Fibroblast of skin of scalp (primary cell): ENCODE measurements around the gene NASP.

ENCODE experiments used
- DNase-seq: peaks from one replicate; pipeline ENCODE4 v3.0.0-alpha.2; 2013

NASP gene

DNA sequence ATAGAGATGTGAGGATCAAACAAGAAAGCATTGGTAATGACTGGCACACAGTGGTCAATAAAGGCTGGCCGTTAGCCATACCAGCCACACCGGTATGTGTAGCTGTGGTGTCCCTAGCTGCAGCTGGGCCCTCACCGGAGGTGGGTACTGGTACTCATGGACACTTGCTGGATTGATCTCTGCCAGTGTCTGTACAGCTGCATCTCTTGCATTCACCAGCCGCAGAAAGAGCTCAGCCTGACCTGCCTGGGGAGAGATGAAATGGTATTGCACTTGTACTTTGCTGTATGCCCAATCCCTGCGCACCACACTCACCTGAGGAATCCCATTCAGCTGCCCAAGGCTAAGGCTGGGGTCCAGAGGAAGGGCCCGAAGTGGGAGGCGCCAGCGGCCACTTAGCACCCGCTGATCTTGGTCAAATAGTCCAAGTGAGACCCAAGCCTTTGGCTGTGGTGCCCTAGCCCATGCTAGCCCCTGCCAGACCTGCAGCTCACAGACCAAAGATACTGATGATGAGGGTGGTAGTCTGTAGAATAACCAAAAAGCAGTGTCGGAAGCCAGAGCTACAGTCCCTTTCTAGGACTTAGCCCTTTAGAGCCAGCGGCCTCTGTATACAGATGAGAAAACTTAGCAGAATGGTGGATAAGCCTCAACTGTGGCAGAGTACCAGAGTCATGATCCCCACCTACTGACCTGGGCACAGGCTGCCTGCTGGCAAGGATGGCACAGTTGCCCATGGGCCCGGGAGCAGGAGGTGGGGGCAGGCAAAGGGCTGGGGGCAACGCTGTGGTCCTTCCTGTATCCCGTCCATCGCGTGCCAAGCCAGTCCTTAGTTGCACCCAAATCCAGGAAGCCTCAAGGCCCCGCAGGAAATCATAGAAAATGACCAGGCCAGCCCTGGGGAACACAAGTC lies 37.0 kb downstream of the NASP start:
- DNase-seq = no peak

- no peak for DNase-seq
These were observed 37.6 kb downstream of the NASP start for GRCh38 chr1:45621501-45621836.

DNA sequence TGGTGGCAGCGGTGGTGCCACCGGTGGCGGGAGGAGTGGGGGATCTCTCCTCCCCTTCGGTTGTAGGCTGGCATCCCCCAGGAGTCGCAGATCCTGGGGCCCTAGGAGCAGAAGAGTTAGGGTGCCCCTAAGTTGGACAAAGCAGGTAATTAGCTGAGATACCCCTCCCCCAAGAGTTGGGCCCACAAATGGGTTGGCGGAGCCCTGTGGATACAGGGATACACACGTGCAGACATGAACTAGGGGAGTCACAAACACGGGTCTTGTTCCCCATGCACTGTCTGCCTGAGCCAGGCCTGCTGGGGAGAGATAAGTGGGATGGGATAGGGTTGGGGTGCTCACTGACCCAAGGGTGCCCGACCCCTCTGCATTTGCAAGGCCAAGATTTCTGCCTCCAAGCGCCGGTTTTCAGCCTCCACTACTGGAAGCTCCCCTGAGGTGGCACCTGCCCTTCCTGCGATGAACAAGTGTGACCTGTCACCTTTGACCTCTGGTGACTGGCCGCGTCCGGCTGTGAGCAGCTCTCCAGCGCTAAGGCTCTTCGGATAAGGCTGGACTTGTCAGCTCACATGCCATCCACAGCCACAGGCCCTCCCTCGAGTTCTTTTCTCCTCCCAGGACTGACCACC lies 38.2 kb downstream of the NASP start:
- no peak for DNase-seq

DNA sequence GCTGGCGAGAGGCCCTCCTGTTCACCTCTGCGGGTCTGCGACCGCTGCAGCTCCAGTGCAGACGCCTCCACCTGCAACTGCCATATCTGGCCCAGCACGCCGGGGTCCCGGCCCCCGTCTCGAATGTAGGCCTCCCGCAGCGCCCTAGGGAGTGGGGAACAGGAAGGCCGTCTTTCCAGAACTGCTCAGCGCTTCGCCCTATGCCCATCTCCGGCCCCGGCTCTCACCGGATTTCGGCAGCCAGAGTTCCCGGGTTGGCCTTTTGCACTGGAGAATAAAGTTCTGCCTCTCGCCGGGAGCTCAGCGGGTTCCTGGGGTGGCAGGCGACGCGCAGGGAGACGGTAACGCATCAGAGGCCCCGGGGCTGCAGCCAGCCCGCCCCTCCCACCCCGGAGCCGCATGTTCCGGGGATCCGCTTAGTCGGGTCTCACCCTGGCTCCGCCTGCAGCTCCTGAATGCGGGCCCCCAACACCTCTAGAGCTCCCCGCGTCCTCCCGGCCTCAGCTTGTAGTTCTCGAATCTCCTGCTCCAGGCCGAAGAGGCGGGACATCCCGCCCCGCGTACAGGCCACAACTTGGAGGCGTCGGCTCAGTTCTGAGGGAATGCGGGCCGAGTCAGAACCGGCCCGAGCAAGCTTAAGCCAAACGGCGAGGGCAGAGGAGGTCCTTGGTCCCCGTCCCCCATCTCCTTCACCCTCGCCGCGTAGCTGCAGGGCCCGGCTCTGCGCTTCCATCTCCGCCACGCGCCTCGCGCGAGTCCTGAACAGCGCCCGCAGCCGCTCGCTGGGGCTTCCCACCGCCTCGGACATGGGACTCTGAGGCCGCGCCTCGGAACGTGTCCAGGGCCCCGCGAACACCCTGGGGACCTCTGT lies 38.9 kb downstream of the NASP start:
- no peak for DNase-seq

GRCh38 chr1:45623972-45624371 lies 40.1 kb downstream of the NASP start, which contains the start of gene CCDC17:
TSS of gene CCDC17 (minus strand) at chr1:45624054. CDS start at chr1:45623909, 145 bp downstream.
- no peak for DNase-seq

DNA sequence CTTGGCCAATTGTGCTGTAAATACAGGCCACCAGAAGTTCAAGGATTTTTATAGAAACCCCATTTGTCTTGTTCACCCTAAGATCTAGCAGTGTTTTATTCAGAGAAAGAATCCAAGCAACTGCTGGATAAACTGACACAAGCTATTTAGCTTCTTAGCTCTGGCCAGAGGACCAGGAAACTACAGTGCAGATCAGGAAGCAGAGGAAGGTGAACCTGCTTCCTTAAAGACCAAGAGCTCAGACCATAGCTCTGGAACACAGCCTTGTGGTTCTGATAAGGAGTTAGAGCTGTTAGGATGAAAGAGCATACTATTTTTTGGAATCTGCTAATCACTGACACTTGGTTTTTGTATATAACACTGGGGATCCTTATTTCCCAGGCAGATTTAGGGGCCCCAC lies 45.2 kb downstream of the NASP start:
- DNase-seq = no peak

- DNase-seq = no peak
These were observed 46.6 kb downstream of the NASP start for GRCh38 chr1:45630429-45630828.

DNA sequence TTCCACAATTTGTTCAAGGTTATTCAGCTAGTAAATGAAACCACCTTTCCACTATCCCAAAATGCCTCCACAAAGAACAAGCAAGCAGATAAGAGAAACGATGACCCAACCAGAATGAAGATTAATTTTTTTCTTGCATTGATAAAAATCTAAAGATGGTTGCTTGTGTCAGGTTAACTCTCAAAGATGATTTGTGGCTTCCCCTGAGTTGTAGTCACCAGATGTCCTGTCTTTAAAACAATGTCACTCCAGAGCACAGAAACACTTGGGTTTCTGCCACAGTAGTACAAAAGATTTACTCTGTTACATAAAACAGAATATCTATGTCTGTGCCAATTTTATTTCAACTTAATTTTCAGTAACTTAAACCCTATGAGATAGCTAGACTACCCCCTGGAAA lies 51.4 kb downstream of the NASP start:
- DNase-seq = no peak

DNA sequence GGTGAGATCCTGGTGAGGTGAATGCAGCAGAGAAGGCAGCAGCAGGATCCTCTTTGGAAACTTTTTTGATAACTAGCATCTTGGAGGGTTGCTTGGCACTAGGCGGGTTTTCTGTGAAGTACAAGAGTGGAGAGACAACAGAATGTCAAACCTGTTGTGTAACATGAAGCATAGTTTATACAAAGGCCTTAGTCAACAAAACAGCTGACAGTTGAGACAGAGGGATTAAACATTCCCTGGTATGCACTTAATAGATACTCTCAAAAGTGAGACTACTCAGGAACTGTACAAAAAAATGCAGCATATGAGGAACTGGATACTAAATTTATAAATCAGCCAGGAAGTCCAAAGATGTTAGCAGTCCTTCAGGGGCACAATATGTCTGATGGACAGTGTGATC lies 56.5 kb downstream of the NASP start:
- no peak for DNase-seq

GRCh38 chr1:45643321-45643720 lies 59.5 kb downstream of the NASP start:
- no peak for DNase-seq

GRCh38 chr1:45643978-45644377 lies 60.1 kb downstream of the NASP start:
- DNase-seq = no peak

GRCh38 chr1:45644661-45645060 lies 60.8 kb downstream of the NASP start:
- no peak for DNase-seq

- no peak for DNase-seq
These were observed 63.6 kb downstream of the NASP start for GRCh38 chr1:45647248-45648021.

DNA sequence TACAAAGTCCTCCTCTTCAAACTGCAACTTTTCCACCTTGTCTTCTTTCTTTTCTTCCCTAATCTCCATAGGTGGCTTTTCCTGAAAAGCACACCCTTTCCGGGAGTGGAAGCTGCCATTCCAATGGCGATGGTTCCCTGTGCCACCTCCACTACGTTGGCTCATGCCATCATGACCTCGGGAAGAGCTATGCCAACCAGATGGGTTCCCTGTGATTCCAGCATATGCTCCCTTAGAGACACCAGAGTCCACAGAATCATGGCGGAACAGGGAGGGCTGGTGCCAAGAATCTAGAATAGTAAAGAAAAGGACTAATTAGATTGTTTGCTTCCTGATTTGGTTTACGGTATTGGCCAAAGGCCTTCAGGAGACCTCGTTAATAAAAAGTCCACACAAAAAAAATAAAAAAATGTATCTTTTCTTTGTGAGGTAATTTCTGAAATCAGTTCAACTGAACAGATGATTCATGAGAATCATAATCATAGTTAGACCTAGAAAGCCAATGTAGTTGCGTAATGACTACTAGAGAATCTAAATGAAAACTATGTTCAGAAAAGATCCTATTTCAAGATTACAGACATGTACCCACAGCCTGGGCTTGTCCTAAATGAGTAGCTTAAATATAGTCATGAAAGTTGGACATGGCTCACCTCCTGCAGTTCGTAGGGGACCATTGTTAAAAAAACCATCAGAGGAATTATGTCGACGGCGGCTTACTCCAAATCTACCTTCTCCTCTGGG lies 70.9 kb downstream of the NASP start:
- DNase-seq = no peak

GRCh38 chr1:45656573-45657226 lies 72.9 kb downstream of the NASP start:
- no peak for DNase-seq

- no peak for DNase-seq
These were observed 74.3 kb downstream of the NASP start for GRCh38 chr1:45658171-45658570.

DNA sequence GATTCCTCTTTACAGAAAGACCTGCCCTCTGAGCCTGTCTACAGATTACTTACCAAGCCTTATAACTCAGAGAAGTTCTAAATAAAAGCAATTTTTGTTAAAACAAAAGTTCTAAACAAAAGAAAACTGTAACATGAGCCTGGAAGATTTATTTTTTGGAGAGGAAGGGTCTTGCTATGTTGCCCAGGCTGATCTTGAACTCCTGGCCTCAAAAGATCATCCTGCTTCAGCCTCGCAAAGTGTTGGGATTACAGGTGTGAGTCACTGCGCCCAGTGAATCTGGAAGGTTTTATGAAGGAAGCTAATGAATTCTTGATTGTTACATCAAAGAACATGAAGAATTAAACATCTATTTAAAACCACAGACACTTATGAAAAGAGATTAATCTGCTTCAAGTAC lies 75.4 kb downstream of the NASP start:
- DNase-seq = no peak

- no peak for DNase-seq
These were observed 76.5 kb downstream of the NASP start for GRCh38 chr1:45660336-45660735.

DNA sequence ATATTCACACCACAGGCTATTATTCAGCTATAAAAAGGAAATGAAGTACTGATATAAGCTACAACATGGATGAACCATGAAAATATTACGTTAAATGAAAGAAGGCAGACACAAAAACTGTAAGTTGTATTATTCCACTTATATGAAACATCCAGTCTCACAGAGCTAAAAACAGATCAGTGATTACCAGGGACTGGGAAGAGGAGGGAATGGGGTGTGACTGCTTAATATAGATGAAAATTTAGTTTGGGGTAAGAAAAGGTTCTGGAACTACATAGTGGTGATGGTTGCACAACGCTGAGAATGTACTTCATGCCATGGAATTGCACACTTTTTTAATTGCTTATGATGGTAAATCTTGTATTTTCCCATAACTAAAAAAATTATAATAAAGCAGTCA lies 83.0 kb downstream of the NASP start:
- no peak for DNase-seq

DNA sequence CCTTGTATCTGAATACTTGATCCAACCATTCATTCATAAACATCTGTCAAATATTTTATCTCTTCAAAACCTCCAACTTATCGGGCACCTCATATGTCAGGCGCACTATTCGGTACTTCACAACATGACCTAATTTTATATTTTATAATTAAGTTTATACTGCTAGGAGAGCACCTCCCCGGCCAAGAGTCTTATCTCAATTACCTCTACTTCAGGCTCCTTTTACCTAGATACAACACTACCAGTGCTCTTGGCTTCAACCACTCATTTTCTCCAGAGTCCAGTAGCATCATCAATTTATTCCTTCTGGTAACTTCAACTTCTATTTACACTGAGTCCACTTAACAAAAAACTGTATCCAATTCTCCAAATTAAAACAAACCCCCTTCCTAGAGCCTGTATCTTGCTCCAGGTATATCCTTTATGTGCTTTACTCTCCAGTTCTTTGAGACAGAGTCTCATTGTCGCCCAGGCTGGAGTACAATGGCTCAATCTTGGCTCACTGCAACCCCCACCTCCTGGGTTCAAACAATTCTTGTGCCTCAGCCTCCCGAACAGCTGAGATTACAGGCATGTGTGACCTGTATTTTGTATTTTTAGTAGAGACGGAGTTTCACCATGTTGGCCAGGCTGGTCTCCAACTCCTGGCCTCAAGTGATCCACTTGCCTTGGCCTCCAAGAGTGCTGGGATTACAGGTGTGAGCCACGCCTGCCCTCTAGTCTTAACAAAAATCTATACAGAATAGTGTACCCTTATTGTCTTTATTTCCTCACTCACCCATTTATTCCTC lies 83.7 kb downstream of the NASP start:
- DNase-seq = no peak
